ENCODE measurements around the gene CDK5RAP1.

- TF ChIP-seq CTCF (conservative IDR thresholded peaks at IDR 0.05; ENCODE audit: low read depth, low read length): no peak
- no peak for TF ChIP-seq RAD21 (IDR thresholded peaks at IDR 0.05; ENCODE audit: low read length)
- TF ChIP-seq POLR2A (IDR thresholded peaks at IDR 0.05; ENCODE audit: low read depth, low read length): no peak
- no peak for TF ChIP-seq FOS (IDR thresholded peaks at IDR 0.05; ENCODE audit: low read depth, low read length)
- no peak for TF ChIP-seq SMC3 (IDR thresholded peaks at IDR 0.05; ENCODE audit: low read depth, low read length)
- TF ChIP-seq MAFK (IDR thresholded peaks at IDR 0.05; ENCODE audit: low read depth, low read length): no peak
Measured at GRCh38 chr20:33407796-33408195, 6.5 kb upstream of the CDK5RAP1 start.

All from IMR-90 (cell line).